ENCODE measurements around the gene FCHO2.
"Not testable (repeated sequence)": the region's sequence is repeated elsewhere in the genome, so short reads cannot be mapped to it uniquely, and the experiment has no call there.

FCHO2 gene, protein sequence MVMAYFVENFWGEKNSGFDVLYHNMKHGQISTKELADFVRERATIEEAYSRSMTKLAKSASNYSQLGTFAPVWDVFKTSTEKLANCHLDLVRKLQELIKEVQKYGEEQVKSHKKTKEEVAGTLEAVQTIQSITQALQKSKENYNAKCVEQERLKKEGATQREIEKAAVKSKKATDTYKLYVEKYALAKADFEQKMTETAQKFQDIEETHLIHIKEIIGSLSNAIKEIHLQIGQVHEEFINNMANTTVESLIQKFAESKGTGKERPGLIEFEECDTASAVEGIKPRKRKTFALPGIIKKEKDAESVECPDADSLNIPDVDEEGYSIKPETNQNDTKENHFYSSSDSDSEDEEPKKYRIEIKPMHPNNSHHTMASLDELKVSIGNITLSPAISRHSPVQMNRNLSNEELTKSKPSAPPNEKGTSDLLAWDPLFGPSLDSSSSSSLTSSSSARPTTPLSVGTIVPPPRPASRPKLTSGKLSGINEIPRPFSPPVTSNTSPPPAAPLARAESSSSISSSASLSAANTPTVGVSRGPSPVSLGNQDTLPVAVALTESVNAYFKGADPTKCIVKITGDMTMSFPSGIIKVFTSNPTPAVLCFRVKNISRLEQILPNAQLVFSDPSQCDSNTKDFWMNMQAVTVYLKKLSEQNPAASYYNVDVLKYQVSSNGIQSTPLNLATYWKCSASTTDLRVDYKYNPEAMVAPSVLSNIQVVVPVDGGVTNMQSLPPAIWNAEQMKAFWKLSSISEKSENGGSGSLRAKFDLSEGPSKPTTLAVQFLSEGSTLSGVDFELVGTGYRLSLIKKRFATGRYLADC

DNA sequence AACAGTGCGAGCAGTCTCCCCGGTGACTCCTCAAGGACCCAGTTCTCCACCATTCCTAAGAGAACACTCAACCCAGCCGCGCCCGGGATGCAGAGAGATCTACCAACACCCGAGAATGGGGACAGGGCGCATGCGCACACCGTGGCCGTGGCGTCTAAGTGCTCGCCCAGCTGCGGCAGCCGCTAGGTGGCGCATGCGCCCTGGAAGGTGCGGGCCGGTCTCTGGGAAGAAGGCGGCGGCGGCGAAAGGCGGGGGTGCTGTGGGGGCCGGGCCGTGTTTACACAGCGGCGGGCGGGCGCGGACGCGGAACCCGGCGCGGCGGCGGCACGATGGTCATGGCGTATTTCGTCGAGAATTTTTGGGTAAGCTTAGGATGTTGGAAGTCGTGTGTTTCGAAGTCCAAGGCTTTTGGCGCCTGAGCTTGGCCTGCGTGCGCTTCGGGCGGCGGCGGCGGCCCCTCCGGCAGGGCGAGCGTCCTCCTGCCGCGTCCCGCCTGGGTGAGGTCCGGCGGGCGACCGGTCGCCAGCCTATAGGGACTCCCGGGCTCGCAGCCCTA lies at the start of gene FCHO2:
Gene FCHO2 (plus strand): TSS at position 274 of the 556 bp plus-strand sequence. CDS start 56 bp downstream, at position 330.
- DNase-seq: peak; percentile 99

- no peak for DNase-seq
These were observed 49.0 kb upstream of the FCHO2 start for GRCh38 chr5:72906806-72907205.

- no peak for DNase-seq
These were observed 47.2 kb upstream of the FCHO2 start for GRCh38 chr5:72908664-72909063.

DNA sequence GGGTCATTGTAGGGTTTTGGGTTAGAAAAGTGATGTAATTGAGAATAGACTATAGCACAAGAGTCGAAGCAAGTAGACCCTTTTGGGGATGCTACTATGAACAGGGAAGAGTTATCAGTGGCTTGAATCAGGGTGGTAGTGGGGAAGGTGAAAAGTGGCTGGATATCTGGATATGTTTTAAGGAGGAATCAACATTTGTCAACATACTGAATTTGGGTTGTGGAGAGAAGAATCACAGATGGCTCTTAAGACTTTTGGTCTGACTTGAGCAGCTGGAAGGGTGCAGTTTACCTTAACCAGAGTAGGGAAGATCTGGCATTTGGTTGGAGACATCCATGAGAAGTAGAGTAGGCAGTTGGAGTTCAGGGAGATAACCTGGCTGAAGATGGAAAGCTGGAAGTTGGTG lies 38.5 kb upstream of the FCHO2 start:
- no peak for DNase-seq

DNA sequence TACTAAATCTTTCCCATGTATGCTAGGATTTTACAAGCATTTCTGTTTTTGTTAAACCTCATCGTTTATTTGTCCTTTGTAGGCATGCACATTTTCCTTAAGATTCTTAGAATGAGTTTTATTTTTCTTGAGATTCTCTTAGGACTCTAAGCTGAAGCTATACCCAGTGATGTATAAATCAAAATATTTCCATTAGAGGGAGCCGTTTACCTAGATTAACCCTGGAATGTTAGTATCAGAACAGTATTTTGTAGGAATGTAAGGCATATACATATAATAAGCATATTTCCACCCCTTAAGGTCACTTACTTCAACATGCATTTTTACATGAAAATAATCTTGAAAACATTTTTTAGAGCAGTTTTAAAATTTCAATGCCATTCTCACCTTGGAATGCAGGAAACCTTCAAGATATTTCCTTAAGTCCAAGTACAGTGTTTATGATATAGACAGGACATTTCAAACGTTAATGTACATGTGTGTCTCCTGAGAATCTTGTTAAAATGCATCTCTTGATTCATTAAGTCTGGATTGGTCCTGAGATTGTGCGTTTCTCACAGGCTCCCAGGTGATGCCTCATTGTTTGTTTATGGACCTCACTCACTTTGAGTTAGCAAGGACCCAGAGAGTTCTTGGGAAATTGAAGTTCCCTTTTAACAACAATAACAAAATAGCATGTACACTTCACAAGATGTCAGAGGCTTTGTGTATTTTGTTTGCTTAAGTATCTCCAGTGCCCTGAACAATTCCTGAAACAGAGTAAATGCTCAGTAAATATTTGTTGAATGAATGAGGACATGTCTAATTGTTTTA lies 34.9 kb upstream of the FCHO2 start:
- no peak for DNase-seq

DNA sequence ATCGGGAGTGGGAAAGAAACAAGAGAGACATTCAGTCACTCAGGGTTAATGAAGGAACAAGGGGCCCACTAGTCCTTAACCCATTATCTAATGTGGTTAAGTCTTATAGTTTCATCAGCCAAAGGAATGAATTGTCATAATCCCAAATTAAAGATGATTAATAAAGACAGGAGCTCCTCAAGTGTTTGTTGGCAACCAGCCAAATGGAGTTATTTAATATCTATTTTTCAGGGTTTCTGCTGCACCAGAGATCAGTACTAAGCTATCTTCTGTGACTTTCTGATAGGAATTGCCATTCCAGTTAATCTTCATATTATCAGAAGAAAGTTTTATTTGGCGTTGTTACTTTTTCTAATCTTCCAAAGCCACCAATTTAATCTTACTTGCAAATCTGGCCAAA lies 34.0 kb upstream of the FCHO2 start:
- no peak for DNase-seq

GRCh38 chr5:72922422-72922821 lies 33.4 kb upstream of the FCHO2 start:
- no peak for DNase-seq

GRCh38 chr5:72925336-72926010 lies 30.4 kb upstream of the FCHO2 start:
- no peak for DNase-seq

GRCh38 chr5:72932686-72933085 lies 23.2 kb upstream of the FCHO2 start:
- not testable (repeated sequence) for DNase-seq

- DNase-seq: not testable (repeated sequence)
These were observed 20.7 kb upstream of the FCHO2 start for GRCh38 chr5:72934953-72935725.

DNA sequence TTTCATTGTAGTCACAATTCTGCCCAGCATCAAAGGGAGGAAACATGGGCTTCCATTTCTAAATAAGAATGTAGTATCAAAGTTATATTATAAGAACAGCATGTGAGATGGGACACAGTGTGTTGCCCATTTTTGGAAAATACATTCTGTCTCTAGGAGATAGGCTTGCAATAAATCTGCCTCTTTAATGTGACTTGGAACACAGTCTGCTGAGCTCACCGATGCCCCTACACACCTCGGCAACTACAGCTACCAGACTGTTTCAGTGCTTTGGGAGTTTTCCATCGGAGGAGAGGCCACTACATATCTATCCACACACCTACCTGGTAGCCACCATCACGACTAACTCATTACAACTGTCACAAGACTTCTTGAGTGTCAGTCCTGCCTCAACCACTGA lies 18.9 kb upstream of the FCHO2 start:
- DNase-seq: no peak

GRCh38 chr5:72937517-72938061 lies 18.3 kb upstream of the FCHO2 start:
- DNase-seq: no peak

GRCh38 chr5:72938206-72938605 lies 17.6 kb upstream of the FCHO2 start:
- no peak for DNase-seq

DNA sequence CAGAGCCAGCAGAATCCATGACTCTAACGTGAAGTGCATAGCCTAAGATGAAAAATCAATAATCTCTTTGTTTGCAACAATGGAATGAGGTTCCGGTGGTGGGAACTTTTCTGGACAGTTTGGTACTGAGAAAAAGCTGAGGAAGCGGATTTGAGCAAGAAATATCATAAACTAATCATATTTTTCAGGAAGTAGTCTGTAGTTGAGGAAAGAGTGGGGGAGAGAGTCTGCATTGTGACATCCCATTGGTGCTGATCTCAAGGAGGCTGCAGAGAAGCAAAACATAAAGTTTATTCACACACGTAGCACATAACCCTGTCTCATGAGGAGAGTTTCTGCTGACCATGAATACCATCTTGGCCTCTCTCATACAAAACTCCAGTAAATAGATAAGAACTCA lies 15.8 kb upstream of the FCHO2 start:
- DNase-seq: no peak

DNA sequence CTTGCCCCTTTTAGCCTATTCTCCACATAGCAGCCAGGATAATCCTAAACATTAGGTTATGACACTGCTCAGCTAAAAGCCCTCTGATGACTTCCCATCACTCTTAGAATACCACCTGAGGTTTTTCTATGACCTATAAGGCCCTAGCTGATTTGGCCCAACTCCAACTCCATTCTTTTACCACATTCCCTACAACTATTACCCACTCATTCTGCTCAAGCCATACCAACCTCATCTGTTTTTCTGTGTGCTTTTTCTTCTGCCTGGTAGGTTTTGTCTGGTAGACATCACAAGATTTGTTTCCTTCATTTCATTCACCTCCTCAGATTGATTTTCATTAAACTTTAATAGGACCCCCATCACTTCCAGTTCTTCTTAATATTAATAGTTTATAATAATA lies 12.5 kb upstream of the FCHO2 start:
- no peak for DNase-seq

DNA sequence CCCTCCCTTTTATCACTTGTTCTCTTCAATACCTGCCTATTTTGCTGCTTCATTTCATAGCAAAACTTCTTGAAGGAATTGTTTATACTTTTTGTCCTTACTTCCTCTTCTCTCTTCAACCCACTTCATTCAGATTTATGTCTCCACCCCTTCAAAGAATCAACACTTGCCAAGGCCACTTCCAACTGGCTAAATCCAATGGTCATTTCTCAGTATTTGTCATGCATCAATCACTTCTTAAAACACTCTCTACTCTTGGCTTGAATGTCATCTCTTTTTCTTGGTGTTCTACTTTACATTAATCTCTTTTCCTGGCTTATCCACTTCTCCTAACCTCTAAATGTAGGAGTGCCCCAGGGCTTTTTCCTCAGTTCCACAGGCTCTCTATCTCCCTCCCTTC lies 8.3 kb upstream of the FCHO2 start:
- DNase-seq: no peak

- no peak for DNase-seq
These were observed 6.4 kb upstream of the FCHO2 start for GRCh38 chr5:72949481-72949880.

DNA sequence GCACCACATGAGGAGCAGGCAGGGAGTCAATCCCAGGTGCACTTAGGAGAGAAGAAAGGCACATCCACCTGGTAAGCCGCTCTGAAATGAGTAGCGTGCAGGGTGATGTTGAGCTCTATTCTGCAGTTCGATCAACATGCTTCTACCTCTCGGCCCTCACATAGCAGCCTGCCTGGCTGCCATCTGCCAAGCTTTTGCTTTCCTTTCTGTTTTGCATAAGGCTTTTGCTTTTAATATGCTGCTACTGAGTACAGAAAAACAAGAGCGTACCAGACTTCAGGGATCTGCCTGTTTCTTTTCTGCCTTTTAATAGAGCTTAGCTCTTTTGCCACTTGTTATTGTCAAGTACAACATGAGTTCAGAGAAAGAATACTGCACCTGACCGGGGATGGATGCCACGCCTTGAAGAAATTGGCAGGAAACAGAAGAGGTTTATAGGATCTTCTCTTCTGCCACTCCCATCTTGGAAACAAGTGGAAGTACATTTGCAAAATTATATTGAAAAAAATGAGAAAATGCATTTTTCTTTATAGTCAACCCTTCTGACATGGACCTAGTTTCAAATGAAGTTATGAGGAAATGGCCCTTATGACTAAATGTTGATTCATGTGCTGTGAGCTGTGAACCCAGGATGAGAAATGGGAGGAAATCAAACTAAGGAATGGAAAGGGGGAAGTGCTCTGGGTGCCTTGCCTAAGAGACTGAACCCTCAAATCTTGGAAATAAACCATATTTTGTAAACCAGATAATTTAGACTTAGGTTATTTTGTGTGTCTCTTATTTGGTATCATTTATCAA lies 4.0 kb upstream of the FCHO2 start:
- DNase-seq: no peak

GRCh38 chr5:72954389-72954788 lies 1.5 kb upstream of the FCHO2 start:
- DNase-seq: no peak

GRCh38 chr5:72955143-72955767 lies 586 bp upstream of the FCHO2 start:
- DNase-seq: no peak
